IMR-90 (cell line): ENCODE results near the gene ZNF660.

Experiments
- BHLHE40 ChIP-seq: fragments of 150-350 bp; IDR thresholded peaks from 2 replicates; pipeline ENCODE4 v1.6.1; 2016; ENCODE audit warnings: mild to moderate bottlenecking, low read depth, low read length
- CHD1 ChIP-seq: IDR thresholded peaks from 2 replicates; pipeline ENCODE4 v1.6.1; 2012; ENCODE audit warnings: low read depth, low read length, improper control_type of control experiment
- CTCF ChIP-seq: conservative IDR thresholded peaks from 2 replicates; pipeline ENCODE4 v1.5.1; 2012; ENCODE audit warnings: mild to moderate bottlenecking, low read depth, low read length, improper control_type of control experiment
- ELK1 ChIP-seq: fragments of 150-350 bp; IDR thresholded peaks from 2 replicates; pipeline ENCODE4 v1.6.1; 2016; ENCODE audit warnings: low read depth, mild to moderate bottlenecking, low read length, moderate library complexity, borderline replicate concordance
- FOS ChIP-seq: fragments of 150-350 bp; IDR thresholded peaks from 2 replicates; pipeline ENCODE4 v1.6.1; 2016; ENCODE audit warnings: low read depth, low read length
- MAFK ChIP-seq: IDR thresholded peaks from 2 replicates; pipeline ENCODE4 v1.6.1; 2012; ENCODE audit warnings: low read depth, low read length, improper control_type of control experiment
- MAZ ChIP-seq: IDR thresholded peaks from 2 replicates; pipeline ENCODE4 v1.6.1; 2012; ENCODE audit warnings: low read depth, mild to moderate bottlenecking, low read length, improper control_type of control experiment, moderate library complexity, borderline replicate concordance
- MXI1 ChIP-seq: IDR thresholded peaks from 2 replicates; pipeline ENCODE4 v1.6.1; 2012; ENCODE audit warnings: low read depth, mild to moderate bottlenecking, low read length, moderate library complexity, borderline replicate concordance
- NFE2L2 ChIP-seq: fragments of 150-350 bp; IDR thresholded peaks from 2 replicates; pipeline ENCODE4 v1.6.1; 2016; ENCODE audit warnings: low read depth, mild to moderate bottlenecking, low read length
- POLR2A ChIP-seq: IDR thresholded peaks from 2 replicates; pipeline ENCODE4 v1.6.1; 2012; ENCODE audit warnings: mild to moderate bottlenecking, low read depth, low read length
- RCOR1 ChIP-seq: IDR thresholded peaks from 2 replicates; pipeline ENCODE4 v1.6.1; 2012; ENCODE audit warnings: mild to moderate bottlenecking, low read length, improper control_type of control experiment; ENCODE audit not compliant: insufficient replicate concordance
- RFX5 ChIP-seq: IDR thresholded peaks from 2 replicates; pipeline ENCODE4 v1.8.0; 2012; ENCODE audit warnings: low read depth, mild to moderate bottlenecking, low read length, moderate library complexity
- SMC3 ChIP-seq: fragments of 150-350 bp; IDR thresholded peaks from 2 replicates; pipeline ENCODE4 v1.6.1; 2016; ENCODE audit warnings: low read depth, mild to moderate bottlenecking, antibody characterized with exemption, low read length, moderate library complexity
- TF ChIP-seq, protein P1 (sequence below): fragments of 150-350 bp; IDR thresholded peaks from 2 replicates; pipeline ENCODE4 v1.6.1; 2017; ENCODE audit warnings: mild to moderate bottlenecking, antibody characterized with exemption, low read length, low read depth

- 0 out of 2 replicates have a peak, but pooled peaks have one; percentile 4 for TF ChIP-seq CTCF
- no peak for TF ChIP-seq RFX5
- TF ChIP-seq POLR2A: peak; percentile 44; the same call in 1 of the 2 replicates
- no peak for TF ChIP-seq MXI1
- no peak for TF ChIP-seq FOS
- TF ChIP-seq NFE2L2: no peak
- TF ChIP-seq MAFK: no peak
- no peak for TF ChIP-seq RCOR1
- TF ChIP-seq, protein P1, sequence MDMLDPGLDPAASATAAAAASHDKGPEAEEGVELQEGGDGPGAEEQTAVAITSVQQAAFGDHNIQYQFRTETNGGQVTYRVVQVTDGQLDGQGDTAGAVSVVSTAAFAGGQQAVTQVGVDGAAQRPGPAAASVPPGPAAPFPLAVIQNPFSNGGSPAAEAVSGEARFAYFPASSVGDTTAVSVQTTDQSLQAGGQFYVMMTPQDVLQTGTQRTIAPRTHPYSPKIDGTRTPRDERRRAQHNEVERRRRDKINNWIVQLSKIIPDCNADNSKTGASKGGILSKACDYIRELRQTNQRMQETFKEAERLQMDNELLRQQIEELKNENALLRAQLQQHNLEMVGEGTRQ: no peak
- 0 out of 2 replicates have a peak, but pooled peaks have one; percentile 15 for TF ChIP-seq SMC3
- no peak for TF ChIP-seq CHD1
- TF ChIP-seq BHLHE40: no peak
- no peak for TF ChIP-seq ELK1
- no peak for TF ChIP-seq MAZ
These were observed 40.2 kb downstream of the ZNF660 start, which contains the start of gene ZNF197 for GRCh38 chr3:44624749-44625480.
